Measurements from ENCODE around the gene TROAP. TPM values are rescaled to one million over a fixed set of nuclear protein-coding genes. Genes with fewer than 3 reads are reported as not detected.

The TROAP gene
- total and polyA plus RNA-seq, 9 of the 15 experiments (the other 6 are each of a cell fraction or from before 2014, with no cell fraction given), result 46.4 to 171 (median 59.8) TPM

DNA sequence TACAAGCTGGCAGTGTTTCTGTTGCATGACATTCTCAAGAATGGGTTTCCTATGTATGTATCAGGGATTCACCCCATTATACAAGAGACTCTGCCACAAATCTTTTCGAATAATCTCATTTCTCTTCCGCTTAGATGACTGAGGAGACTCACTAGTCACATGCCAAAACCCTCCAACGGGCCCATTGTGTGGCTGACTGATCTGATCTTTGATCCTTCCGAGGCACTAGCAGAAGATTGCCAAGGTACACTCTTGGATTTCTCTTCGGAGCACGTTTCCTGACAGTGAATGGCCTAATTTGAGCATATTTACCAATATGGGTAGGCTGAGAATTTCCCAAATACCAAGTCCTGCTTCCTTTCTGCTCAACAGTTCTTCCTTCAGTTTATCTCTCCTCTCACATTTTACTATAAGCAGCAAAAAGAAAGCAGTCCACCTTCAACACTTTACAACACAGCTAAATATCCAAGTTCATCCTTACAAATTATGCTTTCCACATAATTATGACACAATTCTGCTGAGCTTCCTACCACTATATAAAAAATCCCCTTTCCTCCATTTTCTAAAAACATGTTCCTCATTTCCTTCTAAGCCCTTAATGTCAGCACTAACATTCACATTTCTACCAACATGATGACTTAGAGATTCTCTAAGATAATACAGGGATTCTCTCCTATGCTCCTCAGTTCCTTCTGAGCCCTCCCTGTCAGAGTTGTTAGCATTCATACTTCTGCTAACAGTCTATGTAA lies 17.1 kb upstream of the TROAP start (continued):
- peak; percentile 26; the same call in 1 of the 2 replicates for TF ChIP-seq TEAD4 (IDR thresholded peaks at IDR 0.05; ENCODE audit: low read length)
- no peak for TF ChIP-seq TEAD4 (CRISPR knock-in tag; IDR thresholded peaks at IDR 0.05; ENCODE audit: borderline replicate concordance)
- TF ChIP-seq, protein P1, sequence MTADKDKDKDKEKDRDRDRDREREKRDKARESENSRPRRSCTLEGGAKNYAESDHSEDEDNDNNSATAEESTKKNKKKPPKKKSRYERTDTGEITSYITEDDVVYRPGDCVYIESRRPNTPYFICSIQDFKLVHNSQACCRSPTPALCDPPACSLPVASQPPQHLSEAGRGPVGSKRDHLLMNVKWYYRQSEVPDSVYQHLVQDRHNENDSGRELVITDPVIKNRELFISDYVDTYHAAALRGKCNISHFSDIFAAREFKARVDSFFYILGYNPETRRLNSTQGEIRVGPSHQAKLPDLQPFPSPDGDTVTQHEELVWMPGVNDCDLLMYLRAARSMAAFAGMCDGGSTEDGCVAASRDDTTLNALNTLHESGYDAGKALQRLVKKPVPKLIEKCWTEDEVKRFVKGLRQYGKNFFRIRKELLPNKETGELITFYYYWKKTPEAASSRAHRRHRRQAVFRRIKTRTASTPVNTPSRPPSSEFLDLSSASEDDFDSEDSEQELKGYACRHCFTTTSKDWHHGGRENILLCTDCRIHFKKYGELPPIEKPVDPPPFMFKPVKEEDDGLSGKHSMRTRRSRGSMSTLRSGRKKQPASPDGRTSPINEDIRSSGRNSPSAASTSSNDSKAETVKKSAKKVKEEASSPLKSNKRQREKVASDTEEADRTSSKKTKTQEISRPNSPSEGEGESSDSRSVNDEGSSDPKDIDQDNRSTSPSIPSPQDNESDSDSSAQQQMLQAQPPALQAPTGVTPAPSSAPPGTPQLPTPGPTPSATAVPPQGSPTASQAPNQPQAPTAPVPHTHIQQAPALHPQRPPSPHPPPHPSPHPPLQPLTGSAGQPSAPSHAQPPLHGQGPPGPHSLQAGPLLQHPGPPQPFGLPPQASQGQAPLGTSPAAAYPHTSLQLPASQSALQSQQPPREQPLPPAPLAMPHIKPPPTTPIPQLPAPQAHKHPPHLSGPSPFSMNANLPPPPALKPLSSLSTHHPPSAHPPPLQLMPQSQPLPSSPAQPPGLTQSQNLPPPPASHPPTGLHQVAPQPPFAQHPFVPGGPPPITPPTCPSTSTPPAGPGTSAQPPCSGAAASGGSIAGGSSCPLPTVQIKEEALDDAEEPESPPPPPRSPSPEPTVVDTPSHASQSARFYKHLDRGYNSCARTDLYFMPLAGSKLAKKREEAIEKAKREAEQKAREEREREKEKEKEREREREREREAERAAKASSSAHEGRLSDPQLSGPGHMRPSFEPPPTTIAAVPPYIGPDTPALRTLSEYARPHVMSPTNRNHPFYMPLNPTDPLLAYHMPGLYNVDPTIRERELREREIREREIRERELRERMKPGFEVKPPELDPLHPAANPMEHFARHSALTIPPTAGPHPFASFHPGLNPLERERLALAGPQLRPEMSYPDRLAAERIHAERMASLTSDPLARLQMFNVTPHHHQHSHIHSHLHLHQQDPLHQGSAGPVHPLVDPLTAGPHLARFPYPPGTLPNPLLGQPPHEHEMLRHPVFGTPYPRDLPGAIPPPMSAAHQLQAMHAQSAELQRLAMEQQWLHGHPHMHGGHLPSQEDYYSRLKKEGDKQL (CRISPR knock-in tag; IDR thresholded peaks at IDR 0.05; ENCODE audit: borderline replicate concordance), result no peak
- TF ChIP-seq ARID1B (IDR thresholded peaks at IDR 0.05), result no peak
- TF ChIP-seq DDX20 (tag; IDR thresholded peaks at IDR 0.05; ENCODE audit: low read depth), result no peak
- TF ChIP-seq, protein P2, sequence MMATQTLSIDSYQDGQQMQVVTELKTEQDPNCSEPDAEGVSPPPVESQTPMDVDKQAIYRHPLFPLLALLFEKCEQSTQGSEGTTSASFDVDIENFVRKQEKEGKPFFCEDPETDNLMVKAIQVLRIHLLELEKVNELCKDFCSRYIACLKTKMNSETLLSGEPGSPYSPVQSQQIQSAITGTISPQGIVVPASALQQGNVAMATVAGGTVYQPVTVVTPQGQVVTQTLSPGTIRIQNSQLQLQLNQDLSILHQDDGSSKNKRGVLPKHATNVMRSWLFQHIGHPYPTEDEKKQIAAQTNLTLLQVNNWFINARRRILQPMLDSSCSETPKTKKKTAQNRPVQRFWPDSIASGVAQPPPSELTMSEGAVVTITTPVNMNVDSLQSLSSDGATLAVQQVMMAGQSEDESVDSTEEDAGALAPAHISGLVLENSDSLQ (IDR thresholded peaks at IDR 0.05), result peak; percentile 41; the same call in 1 of the 2 replicates
- no peak for TF ChIP-seq ZNF217 (CRISPR knock-in tag; IDR thresholded peaks at IDR 0.05)
- TF ChIP-seq MEF2A (IDR thresholded peaks at IDR 0.05; ENCODE audit: control insufficient read depth, low read depth, low read length), result no peak
- peak; percentile 30; the same call in 1 of the 2 replicates for TF ChIP-seq MAFK (IDR thresholded peaks at IDR 0.05; ENCODE audit: low read length)
- peak; percentile 50 for TF ChIP-seq C11orf30 (IDR thresholded peaks at IDR 0.05; ENCODE audit: low read depth)
- no peak for TF ChIP-seq POLR2A (conservative IDR thresholded peaks at IDR 0.05)
- no peak for TF ChIP-seq SMARCB1 (IDR thresholded peaks at IDR 0.05; ENCODE audit: insufficient read length, low read depth)
- TF ChIP-seq, protein P3, sequence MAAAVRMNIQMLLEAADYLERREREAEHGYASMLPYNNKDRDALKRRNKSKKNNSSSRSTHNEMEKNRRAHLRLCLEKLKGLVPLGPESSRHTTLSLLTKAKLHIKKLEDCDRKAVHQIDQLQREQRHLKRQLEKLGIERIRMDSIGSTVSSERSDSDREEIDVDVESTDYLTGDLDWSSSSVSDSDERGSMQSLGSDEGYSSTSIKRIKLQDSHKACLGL (CRISPR knock-in tag; IDR thresholded peaks at IDR 0.05; ENCODE audit: borderline replicate concordance, poor library complexity, severe bottlenecking), result no peak
- 0 out of 2 replicates have a peak, but pooled peaks have one; percentile 39 for TF ChIP-seq NFE2 (IDR thresholded peaks at IDR 0.05; ENCODE audit: low read depth)
- TF ChIP-seq TAF1 (IDR thresholded peaks at IDR 0.05; ENCODE audit: control insufficient read depth, extremely low read depth, insufficient read depth, low read length, severe bottlenecking), result no peak
- TF ChIP-seq ZNF134 (CRISPR knock-in tag; conservative IDR thresholded peaks at IDR 0.05), result no peak
- TF ChIP-seq SMARCA5 (IDR thresholded peaks at IDR 0.05), result no peak
- TF ChIP-seq EP300 (IDR thresholded peaks at IDR 0.05; ENCODE audit: low read length), result no peak
- TF ChIP-seq SMARCA4 (IDR thresholded peaks at IDR 0.05), result peak; percentile 46; the same call in 1 of the 2 replicates
- no peak for TF ChIP-seq SIRT6 (IDR thresholded peaks at IDR 0.05; ENCODE audit: low read depth, low read length)
- no peak for TF ChIP-seq CBX8 (IDR thresholded peaks at IDR 0.05; ENCODE audit: borderline replicate concordance, extremely low read depth, low read depth, low read length, poor library complexity, severe bottlenecking)
- peak; percentile 72 for TF ChIP-seq L3MBTL2 (IDR thresholded peaks at IDR 0.05)

Data from K562 (cell line).